Epithelial cell of proximal tubule (primary cell): ENCODE data around the gene CD58. TPM values are rescaled to one million over a fixed set of nuclear protein-coding genes. Genes with fewer than 3 reads are reported as not detected.

Experiments used
- DNase-seq: peaks from one replicate; pipeline ENCODE4 v3.0.0-alpha.2; 2011; ENCODE audit warnings: low read depth
- H3K4me3 ChIP-seq: 2 replicates; pipeline ENCODE4 v1.5.1; 2011; ENCODE audit warnings: low read depth, mild to moderate bottlenecking, low read length
- CTCF ChIP-seq: conservative IDR thresholded peaks from 2 replicates; pipeline ENCODE4 v1.5.1; 2012; ENCODE audit warnings: low read depth, mild to moderate bottlenecking, low read length
- total RNA-seq: library from RNA; depleted of rRNA; stranded (reverse); fragments of >200 nt; gene quantifications from 2 replicates; pipeline ENCODE4 v1.2.3, GENCODE V29; 2015

Gene CD58
- total RNA-seq, 1 donor from 2014 or later = 14.2 TPM

GRCh38 chr1:116497656-116498055 lies 73.2 kb downstream of the CD58 start:
- DNase-seq = no peak
- H3K4me3 ChIP-seq = no peak overlapping the region

GRCh38 chr1:116496898-116497297 lies 73.9 kb downstream of the CD58 start:
- TF ChIP-seq CTCF = no peak
- H3K4me3 ChIP-seq = no peak overlapping the region
- no peak for DNase-seq

More at GRCh38 chr1:116497656-116498055, 73.2 kb downstream of the CD58 start:
- no peak for TF ChIP-seq CTCF

GRCh38 chr1:116496380-116496779 lies 74.4 kb downstream of the CD58 start:
- DNase-seq = no peak
- TF ChIP-seq CTCF = no peak
- no peak overlapping the region for H3K4me3 ChIP-seq

- no peak for DNase-seq
- no peak for TF ChIP-seq CTCF
- no peak overlapping the region for H3K4me3 ChIP-seq
These were observed 75.3 kb downstream of the CD58 start for GRCh38 chr1:116495535-116495934.

GRCh38 chr1:116494745-116495144 lies 76.1 kb downstream of the CD58 start:
- H3K4me3 ChIP-seq = no peak overlapping the region
- TF ChIP-seq CTCF = no peak
- DNase-seq = no peak

GRCh38 chr1:116494353-116494692 lies 76.5 kb downstream of the CD58 start:
- no peak for TF ChIP-seq CTCF
- DNase-seq = no peak
- no peak overlapping the region for H3K4me3 ChIP-seq

- no peak for TF ChIP-seq CTCF
- no peak for DNase-seq
- H3K4me3 ChIP-seq = no peak overlapping the region
These were observed 77.1 kb downstream of the CD58 start for GRCh38 chr1:116493484-116494352.
